HUES64 (cell line): ENCODE measurements around the gene CCDC194.
A peak's percentile ranks its signal among the peaks of the same experiment; 100 is the strongest.
"Not testable (repeated sequence)": the region's sequence is repeated elsewhere in the genome, so short reads cannot be mapped to it uniquely, and the experiment has no call there.

Experiments used
- H3K27ac ChIP-seq: 2 replicates; pipeline ENCODE4 v1.7.0; 2013; ENCODE audit warnings: low read depth, low read length, inconsistent platforms
- H3K27me3 ChIP-seq: 2 replicates; pipeline ENCODE4 v1.6.1; 2013; ENCODE audit warnings: mild to moderate bottlenecking, low read length; ENCODE audit not compliant: insufficient read depth
- H3K36me3 ChIP-seq: 2 replicates; pipeline ENCODE4 v1.6.1; 2013; ENCODE audit warnings: mild to moderate bottlenecking, low read length; ENCODE audit not compliant: insufficient read depth
- H3K4me1 ChIP-seq: 2 replicates; pipeline ENCODE4 v1.6.1; 2013; ENCODE audit warnings: mild to moderate bottlenecking, low read length, moderate library complexity; ENCODE audit not compliant: insufficient read depth
- H3K4me3 ChIP-seq: 2 replicates; pipeline ENCODE4 v1.5.1; 2013; ENCODE audit warnings: mild to moderate bottlenecking, low read length, moderate library complexity
- H3K9ac ChIP-seq: 2 replicates; pipeline ENCODE4 v1.6.1; 2013; ENCODE audit warnings: mild to moderate bottlenecking, low read depth, low read length
- H3K9me3 ChIP-seq: 2 replicates; pipeline ENCODE4 v1.6.1; 2013; ENCODE audit warnings: low read depth, low read length; ENCODE audit not compliant: insufficient read depth
- WGBS: fragments of 150-250, 120-280 bp; methylation state at CpG from one replicate; pipeline ENCODE4 v1.1.7; 2013; ENCODE audit warnings: missing lambda C conversion rate; 5-methylcytosine and 5-hydroxymethylcytosine counted together

CCDC194 gene

DNA sequence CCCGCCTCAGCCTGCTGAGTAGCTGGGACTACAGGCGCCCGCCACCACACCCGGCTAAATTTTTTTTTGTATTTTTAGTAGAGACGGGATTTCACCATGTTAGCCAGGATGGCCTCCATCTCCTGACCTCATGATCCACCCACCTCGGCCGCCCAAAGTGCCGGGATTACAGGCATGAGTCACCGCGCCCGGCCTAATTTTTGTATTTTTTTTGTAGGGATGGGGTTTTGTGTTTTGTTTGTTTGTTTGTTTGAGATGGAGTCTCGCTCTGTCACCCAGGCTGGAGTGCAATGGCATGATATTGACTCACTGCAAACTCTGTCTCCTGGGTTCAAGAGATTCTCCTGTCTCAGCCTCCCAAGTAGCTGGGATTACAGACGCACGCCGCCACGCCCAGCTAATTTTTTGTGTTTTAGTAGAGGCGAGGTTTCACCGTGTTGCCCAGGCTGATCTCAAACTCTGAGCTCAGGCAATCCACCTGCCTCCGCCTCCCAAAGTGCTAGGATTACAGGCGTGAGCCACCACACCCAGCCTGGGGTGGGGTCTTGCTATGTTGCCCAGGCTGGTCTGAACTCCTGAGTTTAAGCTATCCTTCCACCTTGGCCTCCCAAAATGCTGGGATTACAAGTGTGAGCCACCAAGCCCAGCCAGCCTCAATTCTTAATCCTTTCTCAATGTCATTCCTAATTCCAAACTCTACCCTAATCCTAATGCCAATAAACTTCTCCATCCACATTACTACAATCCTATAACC is 30.0 kb downstream of the CCDC194 start:
- not testable (repeated sequence) for H3K27me3 ChIP-seq, H3K9me3 ChIP-seq, H3K4me3 ChIP-seq, H3K9ac ChIP-seq, H3K27ac ChIP-seq, H3K4me1 ChIP-seq, H3K36me3 ChIP-seq
- WGBS, result 90% methylated on average over 20 of the region's 20 CpGs

DNA sequence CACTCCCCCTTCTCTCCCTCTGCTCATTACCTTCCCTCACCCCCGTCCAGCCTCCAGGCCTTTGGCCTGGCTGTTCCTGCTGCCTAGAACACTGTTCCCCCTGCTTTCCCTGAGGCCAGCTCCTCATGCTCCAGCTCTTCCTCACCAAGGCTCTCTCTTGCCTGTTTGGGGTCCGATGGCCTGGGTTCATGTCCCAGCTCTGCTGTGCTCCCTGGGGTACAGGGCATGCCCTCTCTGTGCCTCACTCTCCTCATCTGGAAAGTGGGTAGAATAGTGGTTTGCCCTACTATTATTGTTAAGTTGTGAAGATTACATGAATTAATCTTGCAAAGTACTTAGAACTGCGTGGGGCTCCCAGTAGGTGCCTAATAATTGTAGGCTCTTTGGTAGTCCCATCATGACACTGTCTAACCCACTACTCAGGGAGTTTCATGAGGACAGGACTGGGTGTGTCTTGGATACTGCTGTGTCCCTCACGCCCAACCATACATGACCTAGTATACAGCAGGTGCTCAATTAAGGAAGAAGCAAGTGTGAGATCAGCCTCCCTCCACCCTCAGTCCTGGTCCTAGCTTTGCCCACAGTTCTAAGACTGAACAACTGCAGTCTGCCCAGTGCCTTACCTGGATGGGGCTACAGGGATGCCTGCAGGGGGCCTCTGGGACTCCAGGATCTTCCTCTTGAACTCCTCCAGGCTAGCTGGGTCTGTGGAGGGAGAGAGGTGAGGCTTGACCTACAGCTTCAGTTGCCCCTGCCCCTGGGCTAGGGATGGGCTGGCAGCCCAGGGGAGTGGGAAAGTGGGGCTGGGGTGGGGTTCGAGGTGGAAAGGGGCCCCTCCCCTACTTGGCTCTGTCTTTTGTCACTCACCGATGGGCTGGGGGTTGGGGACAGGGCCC is 33.8 kb downstream of the CCDC194 start:
- Histone ChIP-seq H3K36me3 (no peaks in the 10 kb centered on the region), H3K4me1 (no peaks in the 10 kb centered on the region), H3K4me3 (no peak overlapping the region), H3K27me3 (no peaks in the 10 kb centered on the region), H3K9me3 (no peaks in the 10 kb centered on the region), H3K9ac (no peak overlapping the region), H3K27ac (no peak overlapping the region)
- WGBS, result 78% methylated on average over 6 of the region's 6 CpGs

DNA sequence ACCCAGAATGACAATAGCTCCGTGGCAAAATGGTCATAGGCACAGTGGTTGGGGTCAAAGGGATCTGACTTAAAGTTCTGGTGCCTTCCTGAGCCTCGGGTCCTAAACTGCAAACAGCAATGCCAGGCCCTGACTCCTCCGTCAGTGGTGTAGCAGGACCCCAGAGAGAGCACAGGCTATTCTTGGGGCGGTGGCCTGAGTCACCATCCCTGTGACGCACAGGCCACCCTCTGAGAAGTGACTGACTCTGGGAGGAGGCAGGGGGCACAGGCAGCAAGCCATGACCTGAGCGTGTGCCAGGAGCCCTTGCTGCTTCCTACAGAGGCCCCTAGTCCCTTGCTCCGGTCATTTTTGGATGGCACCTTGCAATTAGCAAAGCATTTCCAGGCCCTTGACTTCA is 35.6 kb downstream of the CCDC194 start:
- Histone ChIP-seq H3K9ac (no peak overlapping the region), H3K4me3 (no peak overlapping the region), H3K4me1 (no peaks in the 10 kb centered on the region), H3K27me3 (no peaks in the 10 kb centered on the region), H3K27ac (no peak overlapping the region), H3K9me3 (no peaks in the 10 kb centered on the region), H3K36me3 (no peaks in the 10 kb centered on the region)
- WGBS, result 85% methylated on average over 7 of the region's 7 CpGs

DNA sequence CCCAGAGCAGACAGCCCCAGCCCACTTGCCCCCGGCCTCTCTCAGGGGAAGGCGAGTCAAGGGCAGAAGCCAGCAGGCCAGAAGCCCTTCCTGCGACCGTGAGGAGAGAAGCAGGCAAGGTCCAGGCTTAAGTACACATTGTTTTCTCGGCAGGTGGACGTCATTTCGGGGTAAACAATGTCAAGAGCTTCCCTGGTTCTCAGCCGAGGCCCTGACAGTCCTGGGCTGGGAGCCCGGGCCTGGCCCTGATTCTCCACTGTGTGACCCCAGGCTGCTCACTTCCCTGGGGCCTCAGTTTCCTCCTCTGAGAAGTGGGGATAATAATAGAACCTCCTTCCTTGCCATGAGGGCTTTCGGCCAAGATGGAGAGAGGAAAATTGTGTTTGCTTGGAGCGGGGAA is 36.3 kb downstream of the CCDC194 start:
- Histone ChIP-seq H3K4me3 (no peak overlapping the region), H3K9ac (no peak overlapping the region)
- 91% methylated on average over 9 of the region's 11 CpGs for WGBS

DNA sequence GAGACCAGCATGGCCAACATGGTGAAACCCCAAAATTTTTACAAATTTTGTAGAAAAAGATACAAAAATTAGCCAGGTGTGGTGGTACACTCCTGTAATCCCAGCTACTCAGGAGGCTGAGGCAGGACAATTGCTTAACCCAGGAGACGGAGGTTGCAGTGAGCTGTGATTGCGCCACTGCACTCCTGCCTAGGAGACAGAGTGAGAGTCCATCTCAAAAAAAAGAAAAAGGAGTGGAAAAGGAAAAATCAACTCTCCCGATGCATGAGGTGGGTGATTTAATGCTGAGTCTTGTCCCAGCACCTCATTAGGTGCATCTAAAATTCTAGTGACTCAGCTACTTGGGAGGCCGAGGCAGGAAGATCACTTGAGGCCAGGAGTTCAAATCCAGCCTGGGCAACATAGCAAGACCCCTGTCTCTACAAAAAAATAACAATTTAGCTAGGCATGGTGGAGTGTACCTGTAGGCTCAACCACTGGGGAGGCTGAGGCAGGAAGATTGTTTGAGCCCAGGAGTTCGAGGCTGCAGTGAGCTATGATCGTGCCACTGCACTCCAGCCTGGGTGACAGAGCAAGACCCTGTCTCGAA is 36.8 kb downstream of the CCDC194 start:
- no peaks in the 10 kb centered on the region for H3K36me3 ChIP-seq
- H3K27me3 ChIP-seq, result no peaks in the 10 kb centered on the region
- no peaks in the 10 kb centered on the region for H3K9me3 ChIP-seq
- no peaks in the 10 kb centered on the region for H3K4me1 ChIP-seq
- no peak overlapping the region for H3K9ac ChIP-seq
- H3K4me3 ChIP-seq, result no peak overlapping the region
- no peak overlapping the region for H3K27ac ChIP-seq
- WGBS, result 92% methylated on average over 7 of the region's 7 CpGs

More for the DNA sequence above, 36.3 kb downstream of the CCDC194 start:
- no peaks in the 10 kb centered on the region for H3K4me1 ChIP-seq
- no peak overlapping the region for H3K27ac ChIP-seq
- no peaks in the 10 kb centered on the region for H3K9me3 ChIP-seq
- H3K27me3 ChIP-seq, result no peaks in the 10 kb centered on the region
- no peaks in the 10 kb centered on the region for H3K36me3 ChIP-seq

DNA sequence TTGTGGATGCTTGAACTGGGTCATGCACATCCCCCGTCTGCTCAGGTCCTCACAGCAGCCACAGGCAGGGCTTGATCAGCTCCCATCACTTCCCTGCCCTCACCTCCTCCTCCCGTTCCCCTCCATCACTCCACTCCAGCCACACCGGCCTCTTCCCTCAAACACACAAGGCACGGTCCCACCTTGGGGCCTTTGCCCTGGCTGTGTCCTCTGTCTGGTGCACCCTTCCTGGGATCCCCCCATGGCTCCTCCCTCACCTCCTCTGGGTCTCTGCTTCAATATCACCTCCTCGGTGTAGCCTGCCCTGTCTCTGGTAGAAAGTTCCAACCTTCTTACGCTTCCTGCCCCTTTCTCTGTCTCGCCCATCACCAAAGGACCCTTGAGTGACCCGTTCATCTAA is 40.6 kb downstream of the CCDC194 start:
- no peak overlapping the region for H3K27ac ChIP-seq
- no peaks in the 10 kb centered on the region for H3K36me3 ChIP-seq
- H3K9me3 ChIP-seq, result no peaks in the 10 kb centered on the region
- H3K4me3 ChIP-seq, result no peak overlapping the region
- no peaks in the 10 kb centered on the region for H3K27me3 ChIP-seq
- no peak overlapping the region for H3K9ac ChIP-seq
- no peaks in the 10 kb centered on the region for H3K4me1 ChIP-seq
- 89% methylated on average over 8 of the region's 8 CpGs for WGBS

DNA sequence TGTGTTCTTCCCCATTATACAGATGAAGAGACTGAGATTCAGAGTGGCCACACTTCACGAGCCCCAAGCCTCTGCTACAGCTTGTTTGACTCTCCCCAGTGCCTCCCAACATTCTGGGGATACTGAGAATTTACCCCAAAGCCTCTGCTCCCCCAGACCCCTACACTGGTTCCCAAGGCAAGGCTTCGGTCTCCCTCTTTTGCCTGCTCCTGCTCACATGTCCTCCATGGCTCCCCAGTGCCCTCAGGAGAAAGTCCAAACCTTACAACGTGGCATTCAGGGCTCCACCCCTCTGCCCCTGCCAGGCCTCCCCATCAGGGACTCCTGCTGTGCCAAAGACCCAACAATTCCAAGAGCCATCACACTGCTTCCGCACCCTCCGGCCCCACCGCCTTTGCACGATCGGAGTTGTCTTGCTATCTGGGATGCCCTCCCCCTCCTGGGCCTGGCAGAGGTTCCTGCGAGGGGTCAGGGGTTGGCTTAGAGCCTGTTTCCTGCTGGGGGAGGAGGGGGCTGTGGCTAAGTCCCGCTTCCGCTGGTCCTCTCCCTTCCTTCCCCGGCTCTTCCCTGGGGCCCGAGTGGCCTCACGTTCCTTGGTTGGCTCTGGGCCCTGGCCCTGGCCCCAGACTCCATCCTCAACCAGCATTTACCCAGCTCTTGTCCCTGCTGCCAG is 41.3 kb downstream of the CCDC194 start:
- 74% methylated on average over 14 of the region's 14 CpGs for WGBS
- Histone ChIP-seq H3K36me3 (no peaks in the 10 kb centered on the region), H3K27me3 (no peaks in the 10 kb centered on the region), H3K9ac (no peak overlapping the region), H3K27ac (no peak overlapping the region), H3K4me1 (no peaks in the 10 kb centered on the region), H3K9me3 (no peaks in the 10 kb centered on the region), H3K4me3 (no peak overlapping the region)

DNA sequence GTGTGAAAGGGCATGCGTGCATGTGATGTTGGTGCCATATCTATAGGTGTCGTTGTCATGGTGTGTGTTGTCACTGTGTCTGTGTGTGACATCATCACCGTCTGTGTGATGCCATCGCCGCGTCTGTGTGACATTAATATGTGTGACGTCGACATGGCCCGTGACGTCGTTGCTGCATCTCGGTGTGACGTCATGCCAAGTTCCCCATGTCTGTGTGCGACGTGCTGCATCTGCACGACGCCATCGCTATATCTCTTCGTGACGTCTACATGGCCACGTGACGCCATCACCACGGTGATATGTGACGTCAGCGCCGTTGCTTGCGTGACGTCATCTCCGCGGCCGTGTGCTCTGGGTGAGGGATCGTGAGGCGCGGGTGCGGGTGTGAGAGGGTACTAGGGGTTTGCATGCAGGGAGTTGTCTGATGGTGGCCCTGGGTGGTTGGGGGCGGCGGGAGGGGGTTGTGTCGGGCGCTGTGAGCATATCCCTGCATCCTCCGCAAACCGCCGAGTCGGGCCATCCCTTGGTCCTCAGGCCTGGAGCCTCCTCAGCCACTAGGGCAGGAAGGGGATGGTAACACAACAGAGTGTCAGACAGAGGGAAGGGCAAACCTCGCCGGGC is 42.1 kb downstream of the CCDC194 start:
- Histone ChIP-seq H3K4me1 (no peaks in the 10 kb centered on the region), H3K27ac (no peak overlapping the region), H3K27me3 (no peaks in the 10 kb centered on the region), H3K4me3 (no peak overlapping the region), H3K36me3 (no peaks in the 10 kb centered on the region), H3K9me3 (no peaks in the 10 kb centered on the region), H3K9ac (no peak overlapping the region)
- WGBS, result 95% methylated on average over 45 of the region's 45 CpGs

DNA sequence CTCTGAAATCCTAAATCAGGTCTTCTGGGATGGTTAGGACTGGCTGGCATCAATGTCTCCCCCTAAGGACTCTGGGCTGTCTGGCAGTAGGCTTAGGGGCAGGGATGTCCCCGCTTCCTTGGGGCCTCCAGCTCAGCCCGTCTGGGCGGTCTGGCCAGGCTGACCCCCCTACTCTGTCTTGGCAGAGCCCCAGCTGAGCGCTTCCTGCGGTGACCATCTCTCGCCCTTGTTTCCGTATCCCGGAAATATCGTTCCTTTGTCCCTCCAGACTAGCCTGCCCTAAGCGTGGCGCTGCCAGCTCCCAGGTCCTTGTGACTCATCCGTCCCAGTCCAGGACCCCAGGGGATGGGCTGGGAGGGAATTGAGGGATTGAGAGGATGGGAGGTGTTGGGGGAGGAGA is 45.3 kb downstream of the CCDC194 start:
- H3K9me3 ChIP-seq, result no peaks in the 10 kb centered on the region
- H3K9ac ChIP-seq, result peak overlapping the region; percentile 2; the same call in 1 of the 2 replicates
- no peak overlapping the region for H3K4me3 ChIP-seq
- 13% methylated on average over 12 of the region's 12 CpGs for WGBS
- peak overlapping the region; percentile 37 for H3K27ac ChIP-seq
- H3K36me3 ChIP-seq, result no peaks in the 10 kb centered on the region
- H3K4me1 ChIP-seq, result no peaks in the 10 kb centered on the region
- H3K27me3 ChIP-seq, result no peaks in the 10 kb centered on the region

DNA sequence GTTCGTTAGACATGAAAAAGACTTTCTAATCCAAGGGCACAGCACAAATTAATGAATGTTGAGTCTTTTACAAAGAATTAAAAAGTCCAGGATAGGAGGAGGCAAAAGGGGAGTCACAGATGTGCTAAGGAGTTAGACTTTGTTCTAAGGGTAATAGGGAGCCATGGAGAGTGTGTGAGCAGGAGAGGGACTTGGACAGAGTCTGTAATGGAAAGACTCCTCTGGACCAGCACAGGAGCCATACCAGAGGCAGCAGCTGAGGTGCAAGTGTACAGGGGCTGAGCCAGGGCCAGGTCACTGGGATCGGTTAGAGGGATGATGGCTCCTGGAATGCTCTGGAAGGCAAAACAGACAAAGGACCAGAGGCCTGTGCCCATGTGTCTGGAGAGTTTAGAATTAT is 46.1 kb downstream of the CCDC194 start:
- Histone ChIP-seq H3K4me3 (no peak overlapping the region), H3K9me3 (no peaks in the 10 kb centered on the region), H3K9ac (no peak overlapping the region), H3K4me1 (no peaks in the 10 kb centered on the region), H3K27ac (no peak overlapping the region), H3K27me3 (no peaks in the 10 kb centered on the region), H3K36me3 (no peaks in the 10 kb centered on the region)
- WGBS, result 87% methylated on average over 2 of the region's 2 CpGs
